ENCODE measurements around the gene LRP1B.

GRCh38 chr2:140199312-140199711 is 1931.5 kb downstream of the LRP1B start:
- TF ChIP-seq POLR2AphosphoS5 (IDR thresholded peaks at IDR 0.05; ENCODE audit: low read depth, low read length): no peak
- no peak for TF ChIP-seq SIN3A (IDR thresholded peaks at IDR 0.05; ENCODE audit: borderline replicate concordance, insufficient read depth, low read length)
- TF ChIP-seq REST (IDR thresholded peaks at IDR 0.05; ENCODE audit: insufficient read depth in 1 of 2, low read depth in 2 of 2, low read length in 2 of 2): no peak
- TF ChIP-seq TAF1 (IDR thresholded peaks at IDR 0.05; ENCODE audit: borderline replicate concordance, insufficient read depth, low read length): no peak

Data from PFSK-1 (cell line).